ENCODE results near the gene ABCG8.
A peak's percentile ranks its signal among the peaks of the same experiment; 100 is the strongest.

ABCG8 gene

DNA sequence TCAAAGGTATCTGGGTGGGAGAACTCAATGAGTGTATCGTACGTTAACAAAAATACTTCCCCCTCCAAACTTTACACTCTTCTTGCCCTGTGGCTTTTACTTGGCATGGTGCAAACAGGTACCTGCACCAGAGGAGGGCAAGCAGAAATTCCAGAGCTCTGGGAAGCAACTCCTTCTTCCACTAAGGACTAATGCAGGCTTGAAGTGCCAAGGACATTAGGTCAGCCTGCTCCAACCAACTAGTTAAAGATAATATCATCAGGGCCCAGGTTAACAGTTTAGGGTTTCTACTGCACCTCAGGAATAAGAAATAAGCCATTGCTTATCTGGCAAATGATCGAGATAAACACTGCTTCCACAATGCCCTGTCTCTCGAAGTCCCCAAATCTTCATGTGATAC, 86.7 kb downstream of the ABCG8 start:
- CTCF ChIA-PET = interaction anchor here (1.0 to 1.5 kb wide), 4 partner anchors 10 to 119 kb away, joined by 3 to 5 read pairs (median 4); no protein-coding TSS in a partner anchor
- DNase-seq (ENCODE audit: extremely low spot score) = no peak
- TF ChIP-seq, protein P1, sequence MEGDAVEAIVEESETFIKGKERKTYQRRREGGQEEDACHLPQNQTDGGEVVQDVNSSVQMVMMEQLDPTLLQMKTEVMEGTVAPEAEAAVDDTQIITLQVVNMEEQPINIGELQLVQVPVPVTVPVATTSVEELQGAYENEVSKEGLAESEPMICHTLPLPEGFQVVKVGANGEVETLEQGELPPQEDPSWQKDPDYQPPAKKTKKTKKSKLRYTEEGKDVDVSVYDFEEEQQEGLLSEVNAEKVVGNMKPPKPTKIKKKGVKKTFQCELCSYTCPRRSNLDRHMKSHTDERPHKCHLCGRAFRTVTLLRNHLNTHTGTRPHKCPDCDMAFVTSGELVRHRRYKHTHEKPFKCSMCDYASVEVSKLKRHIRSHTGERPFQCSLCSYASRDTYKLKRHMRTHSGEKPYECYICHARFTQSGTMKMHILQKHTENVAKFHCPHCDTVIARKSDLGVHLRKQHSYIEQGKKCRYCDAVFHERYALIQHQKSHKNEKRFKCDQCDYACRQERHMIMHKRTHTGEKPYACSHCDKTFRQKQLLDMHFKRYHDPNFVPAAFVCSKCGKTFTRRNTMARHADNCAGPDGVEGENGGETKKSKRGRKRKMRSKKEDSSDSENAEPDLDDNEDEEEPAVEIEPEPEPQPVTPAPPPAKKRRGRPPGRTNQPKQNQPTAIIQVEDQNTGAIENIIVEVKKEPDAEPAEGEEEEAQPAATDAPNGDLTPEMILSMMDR (IDR thresholded peaks at IDR 0.05; ENCODE audit: control extremely low read depth, extremely low read depth, low read depth, missing control alignments) = no peak
- POLR2A ChIA-PET = no interaction called here

DNA sequence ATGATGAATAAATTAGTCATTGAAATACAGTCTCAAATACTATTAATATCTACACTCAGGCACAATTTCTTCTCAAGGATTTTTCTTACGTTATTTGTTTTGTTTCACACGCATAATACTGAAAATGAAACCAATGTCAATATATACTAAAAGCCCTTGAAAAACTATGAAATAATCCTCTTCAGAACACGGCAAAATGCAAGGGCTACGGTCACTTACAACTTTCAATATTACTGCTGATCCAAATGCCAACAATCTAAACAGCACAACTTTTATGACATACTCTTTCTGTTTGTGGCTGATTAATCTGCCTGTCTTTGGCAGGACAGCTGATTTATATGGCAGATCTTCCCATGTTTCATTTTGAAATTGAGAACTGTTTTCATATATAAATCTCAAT, 88.7 kb downstream of the ABCG8 start:
- TF ChIP-seq, protein P1 (IDR thresholded peaks at IDR 0.05; ENCODE audit: control extremely low read depth, extremely low read depth, low read depth, missing control alignments) = no peak
- ChIA-PET POLR2A (no interaction called here), CTCF (interaction anchor here (1.5 to 2.2 kb wide), 2 partner anchors 10 to 23 kb away, joined by 4 to 7 read pairs; no protein-coding TSS in a partner anchor)
- DNase-seq (ENCODE audit: extremely low spot score) = peak; percentile 23

DNA sequence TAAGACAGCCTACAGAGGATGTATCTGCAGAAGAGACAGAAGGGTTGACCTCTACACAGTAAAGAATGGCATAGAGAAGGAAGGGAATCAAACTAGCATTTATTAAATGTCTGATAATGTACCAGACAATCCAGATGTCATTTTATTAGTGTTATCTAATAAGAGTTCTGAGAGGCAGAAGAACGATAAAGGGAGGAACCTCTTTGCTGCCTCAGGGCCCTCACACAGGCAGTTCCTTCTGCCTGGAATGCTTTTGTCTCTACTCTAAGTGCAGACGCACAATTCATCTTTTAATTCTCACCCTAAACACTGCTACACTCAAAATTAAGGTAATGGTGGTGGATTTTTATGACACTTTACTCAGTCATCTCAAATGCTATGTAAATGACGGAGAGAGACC, 92.5 kb downstream of the ABCG8 start:
- ChIA-PET POLR2A (no interaction called here), CTCF (interaction anchor here (1.2 to 2.2 kb wide), 5 partner anchors 10 to 18 kb away, joined by 3 to 7 read pairs (median 5); no protein-coding TSS in a partner anchor)
- DNase-seq (ENCODE audit: extremely low spot score) = no peak
- TF ChIP-seq, protein P1 (IDR thresholded peaks at IDR 0.05; ENCODE audit: control extremely low read depth, extremely low read depth, low read depth, missing control alignments) = no peak
